Measurements from ENCODE around the gene SPAG8.

The SPAG8 gene

DNA sequence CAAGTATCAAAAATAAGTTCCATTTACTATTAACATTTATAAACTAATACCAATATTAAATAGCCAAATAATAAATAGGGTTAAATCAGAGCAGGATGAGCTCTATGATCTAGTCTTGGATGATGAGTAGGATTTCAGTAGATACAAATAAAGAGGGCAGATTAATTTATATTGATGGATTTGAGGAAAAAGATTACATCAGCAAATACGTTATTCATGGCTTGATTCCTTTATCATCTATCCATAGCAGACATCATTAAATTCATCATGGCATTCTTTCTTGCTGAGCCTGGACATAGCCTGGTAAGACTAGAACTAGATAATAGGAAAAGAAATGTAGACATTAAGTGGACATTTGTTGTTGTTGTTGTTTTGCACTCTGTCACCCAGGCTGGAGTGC is 44.6 kb downstream of the SPAG8 start:
- DNase-seq, result no peak

DNA sequence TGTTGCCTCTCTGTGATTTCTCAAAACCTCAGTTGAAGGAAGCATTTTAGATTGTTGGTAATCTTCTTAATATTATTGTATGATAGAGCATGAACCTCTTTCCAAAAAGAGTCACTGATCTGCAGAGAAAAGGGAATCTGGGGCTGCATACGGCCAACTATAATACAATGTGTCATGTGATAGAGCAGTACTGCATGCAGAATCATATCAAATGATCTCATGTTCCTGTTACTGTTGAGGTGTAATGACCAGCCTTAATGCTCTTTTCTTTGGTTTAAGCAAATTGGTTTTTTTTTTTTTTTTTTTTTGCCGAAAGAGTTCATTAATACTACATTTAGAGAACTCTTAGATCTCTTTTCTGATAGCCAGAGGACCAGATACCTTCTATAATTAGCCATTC is 45.1 kb downstream of the SPAG8 start:
- peak; percentile 27 for DNase-seq

DNA sequence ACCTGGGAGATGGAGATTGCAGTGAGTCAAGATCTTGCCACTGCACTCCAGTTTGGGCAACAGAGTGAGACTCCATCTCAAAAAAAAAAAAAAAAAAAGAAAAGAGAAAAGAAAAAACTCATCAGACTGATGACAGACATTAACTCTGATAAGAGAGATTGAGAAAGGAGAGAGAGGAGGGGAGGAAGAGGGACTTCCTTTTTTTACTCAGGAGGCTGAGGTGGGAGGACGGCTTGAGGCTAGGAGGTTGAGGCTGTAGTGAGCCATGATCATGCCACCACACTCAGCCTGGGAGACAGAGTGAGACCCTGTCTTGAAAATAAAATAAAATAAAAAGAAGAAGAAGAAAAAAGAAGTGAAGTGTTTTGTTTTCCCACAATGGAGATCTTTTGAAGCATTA is 48.3 kb downstream of the SPAG8 start:
- DNase-seq, result no peak

DNA sequence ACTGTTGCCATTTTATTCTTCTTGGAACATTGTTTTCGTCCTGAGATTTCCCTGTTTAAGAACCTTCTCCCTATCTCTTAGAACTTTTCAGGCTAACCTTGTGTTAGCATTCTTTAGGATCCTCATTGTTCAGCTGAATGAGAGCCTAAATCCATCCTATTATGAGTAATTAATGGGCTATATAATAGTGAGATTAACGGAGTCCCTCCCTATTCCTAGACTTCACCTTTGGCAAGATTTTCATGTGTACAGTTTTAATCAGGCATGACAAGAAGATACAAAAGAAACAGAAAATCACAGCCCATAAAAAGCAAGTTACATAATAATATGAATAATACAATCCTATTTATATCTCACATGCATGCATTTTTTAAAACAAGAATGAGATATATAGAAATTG is 48.9 kb downstream of the SPAG8 start:
- DNase-seq, result no peak

DNA sequence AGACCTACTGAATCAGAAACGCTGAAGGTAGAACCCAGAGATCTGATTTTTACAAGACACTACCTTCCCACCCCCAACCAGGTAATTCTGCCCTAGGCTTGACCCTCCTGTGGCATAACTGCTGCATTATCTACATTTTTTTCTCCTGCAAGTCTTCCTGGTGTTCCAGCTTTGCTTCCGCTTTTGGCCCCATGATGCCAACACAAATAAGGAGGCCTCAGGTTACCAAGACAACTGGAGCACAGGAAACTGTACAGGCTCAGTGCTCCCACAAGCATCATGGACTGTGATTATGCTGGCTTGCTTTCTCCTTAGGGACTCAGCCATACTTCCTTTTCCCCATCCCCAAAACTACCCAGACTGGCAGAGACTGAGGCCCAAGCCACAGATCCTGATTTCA is 51.4 kb downstream of the SPAG8 start:
- DNase-seq, result peak; percentile 30

DNA sequence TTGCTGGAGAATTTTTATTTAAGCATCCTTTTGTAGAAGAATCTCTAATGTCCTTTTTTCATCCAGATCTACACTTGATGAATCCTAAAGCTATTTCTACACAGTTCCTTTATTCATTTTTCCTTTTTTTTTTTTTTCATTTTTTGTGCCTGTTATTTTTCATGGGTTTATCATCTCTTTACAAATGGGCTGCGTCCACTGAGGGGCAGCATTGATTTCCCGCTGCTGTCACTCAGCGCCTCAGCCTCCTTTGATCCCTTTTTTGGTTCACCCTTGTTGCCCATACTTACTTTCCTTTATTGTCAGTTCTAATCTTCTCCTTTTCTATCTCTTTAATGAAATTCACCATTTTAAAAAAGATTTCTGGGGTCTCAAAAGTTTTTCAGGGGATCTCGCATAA is 52.3 kb downstream of the SPAG8 start:
- no peak for DNase-seq

Data from NCI-H1092 treated with DMSO at 0.1 percent for 48 hours (cell line).